Measurements from ENCODE around the gene INPP4B.
"Not testable (repeated sequence)": the region's sequence is repeated elsewhere in the genome, so short reads cannot be mapped to it uniquely, and the experiment has no call there.

INPP4B gene

GRCh38 chr4:142690406-142691163 lies 155.5 kb downstream of the INPP4B start:
- Histone ChIP-seq H3K4me1 (ENCODE audit: control insufficient read depth, insufficient read depth, low read length) (no peaks in the 10 kb centered on the region), H3K9ac (ENCODE audit: low read length) (no peak overlapping the region), H3K27ac (ENCODE audit: low read depth, low read length) (no peak overlapping the region), H3K36me3 (ENCODE audit: control insufficient read depth, insufficient read depth, low read length) (no peaks in the 10 kb centered on the region), H3K4me3 (ENCODE audit: low read length) (no peak overlapping the region), H3K27me3 (ENCODE audit: control insufficient read depth, insufficient read depth, low read length) (no peaks in the 10 kb centered on the region)

GRCh38 chr4:142687547-142688275 lies 158.4 kb downstream of the INPP4B start:
- no peak overlapping the region for H3K9ac ChIP-seq (ENCODE audit: low read length)
- no peak overlapping the region for H3K27ac ChIP-seq (ENCODE audit: low read depth, low read length)
- H3K4me1 ChIP-seq (ENCODE audit: control insufficient read depth, insufficient read depth, low read length), result no peaks in the 10 kb centered on the region
- no peak overlapping the region for H3K4me3 ChIP-seq (ENCODE audit: low read length)
- H3K36me3 ChIP-seq (ENCODE audit: control insufficient read depth, insufficient read depth, low read length), result no peaks in the 10 kb centered on the region
- H3K27me3 ChIP-seq (ENCODE audit: control insufficient read depth, insufficient read depth, low read length), result no peaks in the 10 kb centered on the region

GRCh38 chr4:142686081-142686480 lies 160.0 kb downstream of the INPP4B start:
- no peak overlapping the region for H3K4me3 ChIP-seq (ENCODE audit: low read length)
- H3K27ac ChIP-seq (ENCODE audit: low read depth, low read length), result no peak overlapping the region
- H3K36me3 ChIP-seq (ENCODE audit: control insufficient read depth, insufficient read depth, low read length), result no peaks in the 10 kb centered on the region
- no peak overlapping the region for H3K9ac ChIP-seq (ENCODE audit: low read length)
- H3K4me1 ChIP-seq (ENCODE audit: control insufficient read depth, insufficient read depth, low read length), result no peaks in the 10 kb centered on the region
- H3K27me3 ChIP-seq (ENCODE audit: control insufficient read depth, insufficient read depth, low read length), result no peaks in the 10 kb centered on the region

DNA sequence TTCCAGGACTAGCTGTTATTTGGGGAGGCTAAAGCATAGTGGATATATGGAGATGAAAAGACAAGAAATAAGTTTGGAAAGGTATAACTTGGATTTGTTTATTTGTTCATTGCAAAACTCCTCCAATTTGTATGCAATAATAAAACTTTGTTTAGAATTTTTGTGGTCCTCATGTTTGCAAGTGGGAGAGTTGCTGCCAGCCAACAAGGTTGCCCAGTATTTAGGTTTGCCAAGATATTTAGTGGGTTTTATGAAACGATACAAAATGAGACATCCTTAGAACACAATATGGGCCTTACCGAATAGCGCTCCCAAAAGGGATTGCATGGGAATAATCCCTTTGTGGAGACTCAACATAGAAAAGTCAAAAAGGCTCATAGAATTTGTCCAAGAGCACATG lies 162.1 kb downstream of the INPP4B start:
- no peaks in the 10 kb centered on the region for H3K27me3 ChIP-seq (ENCODE audit: control insufficient read depth, insufficient read depth, low read length)
- no peaks in the 10 kb centered on the region for H3K36me3 ChIP-seq (ENCODE audit: control insufficient read depth, insufficient read depth, low read length)
- H3K27ac ChIP-seq (ENCODE audit: low read depth, low read length), result no peak overlapping the region
- H3K9ac ChIP-seq (ENCODE audit: low read length), result no peak overlapping the region
- no peak overlapping the region for H3K4me3 ChIP-seq (ENCODE audit: low read length)
- no peaks in the 10 kb centered on the region for H3K4me1 ChIP-seq (ENCODE audit: control insufficient read depth, insufficient read depth, low read length)

GRCh38 chr4:142683503-142683902 lies 162.6 kb downstream of the INPP4B start:
- H3K4me3 ChIP-seq (ENCODE audit: low read length), result no peak overlapping the region

GRCh38 chr4:142671516-142671915 lies 174.6 kb downstream of the INPP4B start:
- H3K4me3 ChIP-seq (ENCODE audit: low read length), result no peak overlapping the region
- H3K36me3 ChIP-seq (ENCODE audit: control insufficient read depth, insufficient read depth, low read length), result no peaks in the 10 kb centered on the region
- H3K9ac ChIP-seq (ENCODE audit: low read length), result no peak overlapping the region
- no peaks in the 10 kb centered on the region for H3K4me1 ChIP-seq (ENCODE audit: control insufficient read depth, insufficient read depth, low read length)
- no peak overlapping the region for H3K27ac ChIP-seq (ENCODE audit: low read depth, low read length)
- H3K27me3 ChIP-seq (ENCODE audit: control insufficient read depth, insufficient read depth, low read length), result no peaks in the 10 kb centered on the region

More at GRCh38 chr4:142683503-142683902, 162.6 kb downstream of the INPP4B start:
- Histone ChIP-seq H3K27me3 (ENCODE audit: control insufficient read depth, insufficient read depth, low read length) (no peaks in the 10 kb centered on the region), H3K27ac (ENCODE audit: low read depth, low read length) (no peak overlapping the region), H3K9ac (ENCODE audit: low read length) (no peak overlapping the region), H3K36me3 (ENCODE audit: control insufficient read depth, insufficient read depth, low read length) (no peaks in the 10 kb centered on the region), H3K4me1 (ENCODE audit: control insufficient read depth, insufficient read depth, low read length) (no peaks in the 10 kb centered on the region)

GRCh38 chr4:142663828-142664227 lies 182.3 kb downstream of the INPP4B start:
- H3K4me1 ChIP-seq (ENCODE audit: control insufficient read depth, insufficient read depth, low read length), result no peaks in the 10 kb centered on the region
- no peak overlapping the region for H3K27ac ChIP-seq (ENCODE audit: low read depth, low read length)
- no peak overlapping the region for H3K9ac ChIP-seq (ENCODE audit: low read length)
- no peaks in the 10 kb centered on the region for H3K27me3 ChIP-seq (ENCODE audit: control insufficient read depth, insufficient read depth, low read length)
- no peak overlapping the region for H3K4me3 ChIP-seq (ENCODE audit: low read length)
- H3K36me3 ChIP-seq (ENCODE audit: control insufficient read depth, insufficient read depth, low read length), result no peaks in the 10 kb centered on the region

GRCh38 chr4:142660728-142661127 lies 185.4 kb downstream of the INPP4B start:
- Histone ChIP-seq H3K9ac (ENCODE audit: low read length) (no peak overlapping the region), H3K4me3 (ENCODE audit: low read length) (no peak overlapping the region), H3K36me3 (ENCODE audit: control insufficient read depth, insufficient read depth, low read length) (no peaks in the 10 kb centered on the region), H3K27me3 (ENCODE audit: control insufficient read depth, insufficient read depth, low read length) (no peaks in the 10 kb centered on the region), H3K4me1 (ENCODE audit: control insufficient read depth, insufficient read depth, low read length) (no peaks in the 10 kb centered on the region), H3K27ac (ENCODE audit: low read depth, low read length) (no peak overlapping the region)

GRCh38 chr4:142656178-142656577 lies 189.9 kb downstream of the INPP4B start:
- Histone ChIP-seq H3K4me1 (ENCODE audit: control insufficient read depth, insufficient read depth, low read length) (no peaks in the 10 kb centered on the region), H3K4me3 (ENCODE audit: low read length) (no peak overlapping the region), H3K27me3 (ENCODE audit: control insufficient read depth, insufficient read depth, low read length) (no peaks in the 10 kb centered on the region), H3K9ac (ENCODE audit: low read length) (no peak overlapping the region), H3K36me3 (ENCODE audit: control insufficient read depth, insufficient read depth, low read length) (no peaks in the 10 kb centered on the region), H3K27ac (ENCODE audit: low read depth, low read length) (no peak overlapping the region)

DNA sequence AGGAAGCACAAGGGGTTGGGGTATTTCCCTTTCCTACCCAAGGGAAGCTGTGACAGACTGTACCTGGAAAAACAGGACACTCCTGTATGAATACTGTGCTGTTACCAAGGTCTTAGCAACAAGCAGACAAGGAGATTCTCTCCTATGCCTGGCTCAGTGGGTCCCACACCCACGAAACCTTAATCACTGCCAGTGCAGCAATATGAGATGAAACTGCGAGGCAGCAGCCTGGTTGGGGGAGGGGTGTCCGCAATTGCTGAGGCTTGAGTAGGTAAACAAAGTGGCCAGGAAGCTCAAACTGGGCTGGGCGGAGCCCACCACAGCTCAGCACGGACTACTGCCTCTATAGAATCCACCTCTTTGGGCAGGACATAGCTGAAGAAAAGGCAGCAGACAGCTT lies 197.7 kb downstream of the INPP4B start:
- Histone ChIP-seq H3K4me1 (ENCODE audit: control insufficient read depth, insufficient read depth, low read length) (no peaks in the 10 kb centered on the region), H3K36me3 (ENCODE audit: control insufficient read depth, insufficient read depth, low read length) (no peaks in the 10 kb centered on the region), H3K27ac (ENCODE audit: low read depth, low read length) (no peak overlapping the region), H3K27me3 (ENCODE audit: control insufficient read depth, insufficient read depth, low read length) (no peaks in the 10 kb centered on the region), H3K9ac (ENCODE audit: low read length) (no peak overlapping the region), H3K4me3 (ENCODE audit: low read length) (no peak overlapping the region)

- Histone ChIP-seq H3K27ac (ENCODE audit: low read depth, low read length) (no peak overlapping the region), H3K36me3 (ENCODE audit: control insufficient read depth, insufficient read depth, low read length) (no peaks in the 10 kb centered on the region), H3K9ac (ENCODE audit: low read length) (no peak overlapping the region), H3K4me3 (ENCODE audit: low read length) (no peak overlapping the region), H3K27me3 (ENCODE audit: control insufficient read depth, insufficient read depth, low read length) (no peaks in the 10 kb centered on the region), H3K4me1 (ENCODE audit: control insufficient read depth, insufficient read depth, low read length) (no peaks in the 10 kb centered on the region)
Measured at GRCh38 chr4:142645475-142646108, 200.5 kb downstream of the INPP4B start.

DNA sequence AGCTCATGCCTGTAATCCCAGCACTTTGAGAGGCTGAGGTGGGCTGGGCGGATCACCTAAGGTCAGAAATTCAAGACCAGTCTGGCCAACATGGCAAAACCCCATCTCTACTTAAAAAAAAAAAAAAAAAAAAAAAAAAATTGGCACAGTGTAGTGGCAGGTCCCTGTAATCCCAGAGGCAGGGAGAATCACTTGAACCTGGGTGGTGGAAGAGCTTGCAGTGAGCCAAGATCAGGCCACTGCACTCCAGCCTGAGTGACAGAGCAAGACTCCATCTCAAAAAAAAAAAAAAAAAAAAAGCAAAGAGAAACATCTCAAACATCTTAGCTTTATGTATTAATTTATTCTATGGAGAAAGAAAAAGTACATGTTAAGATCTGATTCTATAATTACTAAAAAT lies 201.5 kb downstream of the INPP4B start:
- H3K4me3 ChIP-seq (ENCODE audit: low read length); H3K36me3 ChIP-seq (ENCODE audit: control insufficient read depth, insufficient read depth, low read length); H3K27ac ChIP-seq (ENCODE audit: low read depth, low read length); H3K4me1 ChIP-seq (ENCODE audit: control insufficient read depth, insufficient read depth, low read length); H3K9ac ChIP-seq (ENCODE audit: low read length); H3K27me3 ChIP-seq (ENCODE audit: control insufficient read depth, insufficient read depth, low read length): not testable (repeated sequence)
